HL-60 (cell line): ENCODE results near the gene MYBPH.
A peak's percentile ranks its signal among the peaks of the same experiment; 100 is the strongest.

ENCODE experiments used
- DNase-seq, 2 experiments: peaks; one replicate each; pipeline ENCODE4 v3.0.0-alpha.2; 2010 to 2020; ENCODE audit warnings: low read depth in 1 of 2, low spot score in 1 of 2
- H3K27ac ChIP-seq: fragments of 250-450 bp; sonication (Bioruptor Pico); replicated peaks from 2 replicates; pipeline ENCODE4 v1.5.1; 2020; ENCODE audit warnings: mild to moderate bottlenecking, moderate library complexity
- H3K27me3 ChIP-seq: fragments of 250-450 bp; sonication (Bioruptor Pico); 2 replicates; pipeline ENCODE4 v1.5.1; 2021; ENCODE audit warnings: mild to moderate bottlenecking, moderate library complexity; ENCODE audit not compliant: insufficient read depth, poor library complexity, severe bottlenecking
- H3K4me3 ChIP-seq: replicated peaks from 2 replicates; pipeline ENCODE4 v1.5.1; 2011; ENCODE audit warnings: mild to moderate bottlenecking, control low read depth, low read length; ENCODE audit not compliant: insufficient read depth
- CTCF ChIP-seq: IDR thresholded peaks from one replicate; pipeline ENCODE4 v1.5.1; 2011; ENCODE audit warnings: low read length, control low read depth, inconsistent platforms; ENCODE audit not compliant: insufficient read depth
- GABPA ChIP-seq: IDR thresholded peaks from 2 replicates; pipeline ENCODE4 v1.6.1; 2012; ENCODE audit warnings: low read depth
- POLR2AphosphoS5 ChIP-seq: IDR thresholded peaks from 2 replicates; pipeline ENCODE4 v1.6.1; 2012; ENCODE audit warnings: low read depth
- REST ChIP-seq: IDR thresholded peaks from 2 replicates; pipeline ENCODE4 v1.6.1; 2012; ENCODE audit warnings: low read depth; ENCODE audit not compliant: insufficient replicate concordance
- SPI1 ChIP-seq: IDR thresholded peaks from 2 replicates; pipeline ENCODE4 v1.6.1; 2012; ENCODE audit warnings: low read depth, mild to moderate bottlenecking, borderline replicate concordance

Gene MYBPH

GRCh38 chr1:203184467-203184866, 8.8 kb upstream of the MYBPH start:
- no peak for DNase-seq
- Histone ChIP-seq H3K27me3 (no peaks in the 10 kb centered on the region), H3K4me3 (peak overlapping the region; percentile 66), H3K27ac (no peak overlapping the region)
- no peak for TF ChIP-seq REST
- no peak for TF ChIP-seq GABPA
- TF ChIP-seq CTCF, result no peak
- no peak for TF ChIP-seq POLR2AphosphoS5
- no peak for TF ChIP-seq SPI1

- Histone ChIP-seq H3K27ac (no peak overlapping the region), H3K27me3 (no peaks in the 10 kb centered on the region), H3K4me3 (no peak overlapping the region)
- no peak for DNase-seq
- TF ChIP-seq POLR2AphosphoS5 (no peak), CTCF (no peak), SPI1 (no peak), GABPA (no peak), REST (no peak)
Measured at GRCh38 chr1:203183828-203184227, 8.2 kb upstream of the MYBPH start.

- DNase-seq, result no peak
- Histone ChIP-seq H3K27me3 (no peaks in the 10 kb centered on the region), H3K4me3 (no peak overlapping the region), H3K27ac (peak overlapping the region; percentile 26; the same call in 1 of the 2 replicates)
- no peak for TF ChIP-seq GABPA
- TF ChIP-seq SPI1, result peak; percentile 60; the same call in 1 of the 2 replicates
Measured at GRCh38 chr1:203182387-203182953, 6.8 kb upstream of the MYBPH start.

GRCh38 chr1:203181586-203182386, 6.2 kb upstream of the MYBPH start:
- H3K27ac ChIP-seq, result peak overlapping the region; percentile 26; the same call in 1 of the 2 replicates
- no peak overlapping the region for H3K4me3 ChIP-seq
- peak in 1 of 2 experiments; percentile 38 for DNase-seq
- no peaks in the 10 kb centered on the region for H3K27me3 ChIP-seq
- TF ChIP-seq REST (no peak), SPI1 (no peak), GABPA (no peak)
